DMS114 treated with DMSO at 0.1 percent for 48 hours (cell line): ENCODE data around the gene C16orf54.
"Not testable (repeated sequence)": the region's sequence is repeated elsewhere in the genome, so short reads cannot be mapped to it uniquely, and the experiment has no call there.

Source experiments
- DNase-seq: peaks from one replicate; lab custom pipeline; 2025; ENCODE audit not compliant: unreplicated experiment; lab: John Stamatoyannopoulos, UW

The C16orf54 gene

GRCh38 chr16:29710227-29711219 lies 35.3 kb downstream of the C16orf54 start:
- DNase-seq, result peak; percentile 18

GRCh38 chr16:29709657-29710056 lies 36.1 kb downstream of the C16orf54 start:
- not testable (repeated sequence) for DNase-seq

- DNase-seq, result no peak
Measured at GRCh38 chr16:29708917-29709600, 36.7 kb downstream of the C16orf54 start.

GRCh38 chr16:29707160-29707559 lies 38.6 kb downstream of the C16orf54 start:
- not testable (repeated sequence) for DNase-seq

DNA sequence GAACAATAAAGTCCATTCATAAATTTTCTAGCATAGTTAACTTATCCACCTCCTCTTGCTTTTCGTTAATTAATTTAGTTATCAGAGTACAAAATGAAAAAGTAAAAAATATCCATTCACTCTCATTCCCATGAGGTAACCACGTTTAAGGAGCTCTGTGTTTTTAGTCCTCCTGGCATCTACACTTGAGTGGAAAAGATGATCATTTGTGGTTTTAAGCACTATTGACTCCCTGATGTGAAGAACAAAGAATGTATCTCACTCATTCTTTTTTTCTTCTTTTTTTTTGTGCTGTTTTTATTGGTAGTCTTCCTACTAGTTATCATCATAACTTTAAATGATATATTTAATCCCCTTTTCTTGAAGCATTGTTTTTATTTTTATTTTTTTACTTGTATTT lies 40.8 kb downstream of the C16orf54 start:
- DNase-seq, result no peak

GRCh38 chr16:29702269-29702668 lies 43.5 kb downstream of the C16orf54 start:
- no peak for DNase-seq

DNA sequence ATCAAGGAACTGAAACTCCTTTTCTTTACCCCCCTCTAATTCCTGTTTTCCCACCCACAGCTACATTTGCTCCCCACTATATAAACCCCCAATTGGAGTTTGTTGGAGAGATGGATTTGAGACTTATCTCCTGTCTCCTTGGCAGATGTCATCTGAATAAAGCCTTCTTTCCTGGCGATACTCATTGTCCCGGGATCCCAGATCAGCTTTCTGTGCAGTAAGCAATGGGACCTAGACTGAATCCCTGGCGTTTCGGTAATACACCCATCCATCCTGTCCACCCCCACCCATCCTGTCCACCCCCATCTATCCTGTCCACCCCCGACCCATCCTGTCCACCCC lies 44.6 kb downstream of the C16orf54 start:
- no peak for DNase-seq

GRCh38 chr16:29700253-29700987 lies 45.4 kb downstream of the C16orf54 start:
- peak; percentile 61 for DNase-seq

DNA sequence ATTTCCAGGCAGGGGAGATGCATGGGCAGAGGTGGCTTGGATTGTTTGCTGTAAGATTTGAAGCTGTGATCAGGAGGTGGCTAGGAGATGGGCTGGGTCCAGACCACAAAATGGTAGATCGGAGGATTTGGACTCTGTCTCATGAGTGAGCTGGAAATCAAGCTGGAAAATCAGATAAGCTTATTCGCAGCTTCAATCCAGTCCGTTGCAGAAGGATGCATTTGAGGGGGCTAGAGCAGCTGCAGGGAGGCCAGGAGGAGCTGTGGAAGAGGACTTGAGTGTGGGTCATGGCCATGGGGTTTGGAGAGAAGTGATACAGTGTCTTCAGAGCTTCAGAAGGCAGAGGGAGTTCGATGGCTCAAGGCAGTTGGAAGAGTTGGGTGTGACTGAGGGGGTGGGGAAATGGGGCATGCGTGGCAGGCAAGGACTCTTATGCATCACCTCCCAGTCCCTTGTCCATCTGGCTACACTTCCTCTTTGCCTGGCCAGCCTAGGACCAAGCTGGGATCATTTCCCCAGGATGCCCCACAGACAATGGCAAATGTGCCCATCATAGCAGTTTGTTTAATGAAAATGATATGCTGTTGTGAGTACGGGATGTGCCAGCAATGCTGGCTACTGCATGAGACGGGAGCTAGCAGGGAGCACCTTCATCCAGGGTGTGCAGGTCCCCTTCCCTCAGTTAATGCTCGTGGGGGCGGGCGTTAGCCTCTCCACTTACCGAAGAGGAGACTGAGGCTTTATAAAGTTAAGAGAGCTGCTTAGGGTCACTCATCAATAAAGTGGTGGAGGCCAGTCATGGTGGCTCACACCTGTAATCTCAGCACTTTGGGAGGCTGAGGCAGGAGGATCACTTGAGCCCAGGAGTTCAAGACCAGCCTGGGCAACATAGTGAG lies 46.2 kb downstream of the C16orf54 start:
- no peak for DNase-seq

GRCh38 chr16:29698484-29699323 lies 47.1 kb downstream of the C16orf54 start:
- DNase-seq, result no peak

- DNase-seq, result no peak
Measured at GRCh38 chr16:29698042-29698441, 47.7 kb downstream of the C16orf54 start.

DNA sequence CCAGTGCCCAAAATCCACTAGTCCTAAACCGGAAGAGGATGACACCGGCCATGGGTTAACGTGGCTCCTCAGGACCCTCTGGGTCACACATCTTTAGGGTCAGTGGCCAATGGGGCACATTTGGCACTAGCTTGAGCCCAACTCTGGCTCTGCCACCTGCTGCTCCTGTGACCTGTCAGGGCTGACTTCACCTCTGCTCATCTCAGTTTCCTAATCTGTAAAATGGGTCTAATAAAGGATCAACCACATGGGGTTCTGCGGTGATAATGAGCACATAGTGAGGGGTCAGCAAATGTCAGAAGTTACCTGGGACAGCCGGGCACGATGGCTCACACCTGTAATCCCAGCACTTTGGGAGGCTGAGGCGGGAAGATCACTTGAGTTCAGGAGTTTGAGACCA lies 48.4 kb downstream of the C16orf54 start:
- no peak for DNase-seq

DNA sequence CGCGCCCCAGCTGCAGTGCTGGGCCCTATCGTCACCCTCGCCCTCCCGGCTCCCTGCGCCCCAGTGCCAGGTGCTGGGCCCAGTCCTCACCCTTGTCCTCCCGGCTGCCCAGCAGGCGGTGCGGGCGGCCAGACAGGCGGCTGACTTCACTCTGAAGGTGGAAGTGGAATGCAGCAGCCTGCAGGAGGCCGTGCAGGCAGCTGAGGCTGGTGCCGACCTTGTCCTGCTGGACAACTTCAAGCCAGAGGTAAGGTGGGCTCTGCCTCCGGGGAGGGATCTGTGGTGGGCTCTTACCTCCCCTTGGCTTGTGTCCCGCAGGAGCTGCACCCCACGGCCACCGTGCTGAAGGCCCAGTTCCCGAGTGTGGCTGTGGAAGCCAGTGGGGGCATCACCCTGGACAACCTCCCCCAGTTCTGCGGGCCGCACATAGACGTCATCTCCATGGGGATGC lies 48.9 kb downstream of the C16orf54 start:
- DNase-seq, result no peak

DNA sequence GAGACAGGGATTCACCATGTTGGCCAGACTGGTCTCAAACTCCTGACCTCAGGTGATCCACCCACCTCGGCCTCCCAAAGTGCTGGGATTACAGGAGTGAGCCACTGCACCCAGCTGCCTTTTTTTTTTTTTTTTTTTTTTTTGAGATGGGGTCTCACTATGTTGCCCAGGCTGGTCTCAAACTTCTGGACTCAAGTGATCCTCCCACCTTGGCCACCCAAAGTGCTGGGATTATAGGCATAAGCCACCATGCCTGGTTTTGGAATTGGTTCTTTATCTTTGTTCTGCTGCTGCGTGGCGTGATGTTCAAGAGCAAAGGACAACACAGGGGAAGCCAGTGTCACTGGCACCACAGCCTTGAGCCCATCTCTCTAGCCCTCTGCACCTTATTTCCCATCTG lies 50.1 kb downstream of the C16orf54 start:
- not testable (repeated sequence) for DNase-seq

DNA sequence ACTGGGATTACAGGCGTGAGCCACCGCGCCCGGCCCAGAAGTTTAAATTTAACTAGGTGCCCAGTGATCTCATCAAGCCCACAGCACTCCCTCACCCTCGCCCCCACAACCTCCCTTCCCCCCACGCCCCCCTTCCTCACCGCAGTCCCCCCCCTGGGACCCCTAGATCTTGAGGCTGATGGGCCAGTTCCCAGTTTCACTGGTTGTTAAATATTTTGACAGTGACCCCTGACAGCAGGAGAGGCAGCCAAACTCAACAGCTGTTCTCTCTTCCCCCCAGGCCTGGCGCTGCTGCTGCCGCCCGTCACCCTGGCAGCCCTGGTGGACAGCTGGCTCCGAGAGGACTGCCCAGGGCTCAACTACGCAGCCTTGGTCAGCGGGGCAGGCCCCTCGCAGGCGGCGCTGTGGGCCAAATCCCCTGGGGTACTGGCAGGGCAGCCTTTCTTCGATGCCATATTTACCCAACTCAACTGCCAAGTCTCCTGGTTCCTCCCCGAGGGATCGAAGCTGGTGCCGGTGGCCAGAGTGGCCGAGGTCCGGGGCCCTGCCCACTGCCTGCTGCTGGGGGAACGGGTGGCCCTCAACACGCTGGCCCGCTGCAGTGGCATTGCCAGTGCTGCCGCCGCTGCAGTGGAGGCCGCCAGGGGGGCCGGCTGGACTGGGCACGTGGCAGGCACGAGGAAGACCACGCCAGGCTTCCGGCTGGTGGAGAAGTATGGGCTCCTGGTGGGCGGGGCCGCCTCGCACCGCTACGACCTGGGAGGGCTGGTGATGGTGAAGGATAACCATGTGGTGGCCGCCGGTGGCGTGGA lies 51.2 kb downstream of the C16orf54 start:
- no peak for DNase-seq

DNA sequence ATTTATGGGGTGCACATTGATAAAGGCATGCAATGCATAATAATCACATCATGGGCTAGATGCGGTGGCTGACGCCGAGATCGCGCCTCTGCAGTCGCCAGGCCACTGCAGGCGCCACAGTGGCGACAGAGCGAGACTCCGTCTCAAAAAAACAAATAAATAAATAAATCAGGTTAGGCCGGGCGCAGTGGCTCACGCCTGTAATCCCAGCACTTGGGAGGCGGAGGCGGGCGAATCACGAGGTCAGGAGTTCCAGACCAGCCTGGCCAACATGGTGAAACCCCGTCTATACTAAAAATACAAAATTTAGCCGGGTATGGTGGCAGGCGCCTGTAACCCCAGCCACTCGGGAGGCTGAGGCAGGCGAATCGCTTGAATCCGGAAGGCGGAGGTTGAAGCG lies 53.2 kb downstream of the C16orf54 start:
- DNase-seq, result not testable (repeated sequence)
